HepG2 (cell line): Measurements from ENCODE around the gene ZMIZ1. TPM values are rescaled to one million over a fixed set of nuclear protein-coding genes. Genes with fewer than 3 reads are reported as not detected.

Experiments used
- ATAC-seq: fragments of 200-7000 bp; cut with Tn5 transposase; 3 replicates; pipeline ENCODE4 v1.9.1; 2020; ENCODE audit warnings: mild to moderate bottlenecking, moderate library complexity
- BruUV-seq: library from RNA; stranded (reverse); fragments of 400-500 nt; replicated peaks from 2 replicates; lab custom pipeline; 2021; lab: Mats Ljungman, UMichigan
- CTCF ChIA-PET: fragments of 300-600 bp; formaldehyde crosslinking; extraction: SDS; loops from one replicate; lab custom pipeline; 2021; ENCODE audit warnings: low total read pairs, inconsistent platforms, low intra/inter-chr PET ratio; lab: Yijun Ruan, JAX
- POLR2A ChIA-PET: fragments of 350-600 bp; sonication (Branson Sonifier 250); formaldehyde crosslinking; loops from one replicate; lab custom pipeline; 2020; ENCODE audit warnings: antibody characterized with exemption, inconsistent platforms; lab: Yijun Ruan, JAX
- DNase-seq: peaks from one replicate; pipeline ENCODE4 v3.0.0-alpha.2; 2015; ENCODE audit warnings: low spot score
- FAIRE-seq: peaks from 3 replicates; lab custom pipeline; 2011; peaks lifted over from hg19 to GRCh38; lab: Jason Lieb, UNC
- H2AFZ ChIP-seq: one replicate; pipeline ENCODE4 v1.6.1; 2011; ENCODE audit warnings: low read length, inconsistent platforms
- H3K27ac ChIP-seq: fragments of 300-600 bp; 3 replicates; pipeline ENCODE4 v1.8.0; 2011; ENCODE audit warnings: mixed run types, mild to moderate bottlenecking, mixed read lengths, low read length, inconsistent platforms; ENCODE audit not compliant: insufficient read depth; ENCODE audit errors: extremely low read length
- H3K27me3 ChIP-seq, 2 experiments: fragments of 200-600 bp in 1 of 2; 2 replicates in 1 of 2; 3 replicates in 1 of 2; pipeline versions ENCODE4 v1.6.0 to v1.8.0; 2011; ENCODE audit warnings: low read length in 2 of 2, mild to moderate bottlenecking in 2 of 2, moderate library complexity in 2 of 2, inconsistent platforms in 1 of 2; ENCODE audit not compliant: insufficient read depth in 2 of 2, control insufficient read depth in 1 of 2
- H3K36me3 ChIP-seq, 2 experiments: fragments of 200-600 bp in 1 of 2; replicated peaks in 1 of 2; 2 replicates in 1 of 2; 3 replicates in 1 of 2; pipeline versions ENCODE4 v1.5.1 to v1.8.0; 2011; ENCODE audit warnings: low read length in 2 of 2, inconsistent platforms in 1 of 2; ENCODE audit not compliant: insufficient read depth in 2 of 2, control insufficient read depth in 1 of 2
- H3K4me1 ChIP-seq: 2 replicates; pipeline ENCODE4 v1.5.1; 2012; ENCODE audit warnings: low read length, inconsistent platforms; ENCODE audit not compliant: insufficient read depth
- H3K4me2 ChIP-seq: 2 replicates; pipeline ENCODE4 v1.6.0; 2011; ENCODE audit warnings: low read depth, low read length, inconsistent platforms
- H3K4me3 ChIP-seq, 3 experiments: fragments of 200-600 bp in 1 of 3; sonication (generic), shearing (Covaris generic) in 1 of 3; replicated peaks in 1 of 3; 2 replicates each; pipeline ENCODE4 v1.5.1; 2011 to 2016; ENCODE audit warnings: low read length in 3 of 3, inconsistent platforms in 2 of 3, low read depth in 2 of 3, mild to moderate bottlenecking in 2 of 3, control low read depth in 1 of 3, mixed read lengths in 1 of 3; ENCODE audit not compliant: insufficient read depth in 1 of 3
- H3K79me2 ChIP-seq: one replicate; pipeline ENCODE4 v1.6.1; 2011; ENCODE audit warnings: low read length, inconsistent platforms; ENCODE audit not compliant: insufficient read depth
- H3K9ac ChIP-seq: 2 replicates; pipeline ENCODE4 v1.6.0; 2011; ENCODE audit warnings: mild to moderate bottlenecking, low read depth, low read length, inconsistent platforms; ENCODE audit not compliant: insufficient read depth
- H3K9me3 ChIP-seq: 2 replicates; pipeline ENCODE4 v1.5.1; 2012; ENCODE audit warnings: mild to moderate bottlenecking, low read length
- H4K20me1 ChIP-seq: 2 replicates; pipeline ENCODE4 v1.6.0; 2011; ENCODE audit warnings: inconsistent platforms, mild to moderate bottlenecking, low read length, moderate library complexity; ENCODE audit not compliant: insufficient read depth
- ARNT2 ChIP-seq: sonication (generic); formaldehyde crosslinking; IDR thresholded peaks from 2 replicates; pipeline ENCODE4 v1.8.0; 2022; ENCODE audit warnings: mild to moderate bottlenecking, low read depth, missing genetic modification reagents, moderate library complexity
- ETV5 ChIP-seq: IDR thresholded peaks from 2 replicates; pipeline ENCODE4 v1.6.1; 2018; ENCODE audit warnings: missing biosample characterization, missing genetic modification reagents, inconsistent platforms, borderline replicate concordance
- HOXA3 ChIP-seq: sonication (generic); formaldehyde crosslinking; IDR thresholded peaks from 2 replicates; pipeline ENCODE4 v1.5.0; 2020; ENCODE audit warnings: missing genetic modification reagents
- PPARG ChIP-seq: conservative IDR thresholded peaks from 2 replicates; pipeline ENCODE4 v1.6.1; 2016; ENCODE audit warnings: missing biosample characterization, missing genetic modification reagents
- RBM22 ChIP-seq: fragments of 200-400 bp; formaldehyde crosslinking; optimal IDR thresholded peaks from 2 replicates; pipeline ENCODE3; 2017; ENCODE audit warnings: mild to moderate bottlenecking, low read length, moderate library complexity
- SAP130 ChIP-seq: IDR thresholded peaks from 2 replicates; pipeline ENCODE4 v1.6.1; 2016; ENCODE audit warnings: low read depth
- SATB2 ChIP-seq: sonication (generic); formaldehyde crosslinking; IDR thresholded peaks from 2 replicates; pipeline ENCODE4 v1.5.0; 2020; ENCODE audit warnings: missing genetic modification reagents
- TRIM24 ChIP-seq: sonication (generic); formaldehyde crosslinking; IDR thresholded peaks from 2 replicates; pipeline ENCODE4 v1.8.0; 2022; ENCODE audit warnings: mild to moderate bottlenecking, missing genetic modification reagents
- U2AF1 ChIP-seq: fragments of 200-400 bp; formaldehyde crosslinking; optimal IDR thresholded peaks from 2 replicates; pipeline ENCODE3; 2017; ENCODE audit warnings: mild to moderate bottlenecking, low read depth, low read length
- ZMYM3 ChIP-seq: sonication (generic); formaldehyde crosslinking; IDR thresholded peaks from 2 replicates; pipeline ENCODE4 v1.5.1; 2020; ENCODE audit warnings: mild to moderate bottlenecking, missing genetic modification reagents
- ZNF484 ChIP-seq: sonication (generic); formaldehyde crosslinking; IDR thresholded peaks from 2 replicates; pipeline ENCODE4 v1.5.1; 2020; ENCODE audit warnings: mild to moderate bottlenecking, low read depth, missing genetic modification reagents, borderline replicate concordance
- ZNF556 ChIP-seq: sonication (generic); formaldehyde crosslinking; IDR thresholded peaks from 2 replicates; pipeline ENCODE4 v1.4.0; 2020; ENCODE audit warnings: mild to moderate bottlenecking, missing genetic modification reagents, borderline replicate concordance
- ZNF7 ChIP-seq: IDR thresholded peaks from 2 replicates; pipeline ENCODE4 v1.6.1; 2016; ENCODE audit warnings: missing biosample characterization, missing genetic modification reagents
- WGBS: methylation state at CpG from one replicate; pipeline ENCODE4 v1.1.6; 2017; ENCODE audit warnings: low lambda C conversion rate; 5-methylcytosine and 5-hydroxymethylcytosine counted together
- in situ Hi-C: cut with HindIII; loops from 2 replicates; pipeline ENCODE4 v1.10.0; 2017; ENCODE audit warnings: low pct_unique_long_range_greater_than_20kb; ENCODE audit not compliant: extremely low pct_ligation_motif_present
- intact Hi-C: fragments of 100-400 bp; cut with micrococcal nuclease; formaldehyde crosslinking; loops from one replicate; pipeline ENCODE4 v1.10.0; 2022; ENCODE audit not compliant: unreplicated experiment
- polyA plus RNA-seq, 8 experiments: library from polyadenylated mRNA; depleted of rRNA in 3 of 8; stranded (reverse) in 7 of 8; unstranded in 1 of 8; fragments of >200 nt; fragmentation: Illumina TruSeq in 4 of 8; extraction: Trizol in 4 of 8; gene quantifications; 2 replicates each; pipeline versions ENCODE4 v1.2.1 to v1.2.3, GENCODE V29; 2011 to 2016; ENCODE audit warnings: low read depth in 4 of 8, missing spikeins in 1 of 8, mixed read lengths in 1 of 8; ENCODE audit not compliant: insufficient read depth in 1 of 8
- total RNA-seq, 5 experiments: library from RNA; depleted of rRNA; stranded (reverse); fragments of >200 nt; fragmentation: Illumina TruSeq; extraction: Trizol; gene quantifications; 2 replicates each; pipeline ENCODE4 v1.2.3, GENCODE V29; 2016; ENCODE audit warnings: low read depth in 1 of 5
- TF ChIP-seq, protein P1 (sequence below): sonication (generic); formaldehyde crosslinking; IDR thresholded peaks from 2 replicates; pipeline ENCODE4 v1.9.0; 2021; ENCODE audit warnings: missing genetic modification reagents, borderline replicate concordance

ZMIZ1 gene
- total and polyA plus RNA-seq, 2 of the 13 experiments (the other 11 are each of a cell fraction or from before 2014, with no cell fraction given), result 5.3 to 10.2 TPM

DNA sequence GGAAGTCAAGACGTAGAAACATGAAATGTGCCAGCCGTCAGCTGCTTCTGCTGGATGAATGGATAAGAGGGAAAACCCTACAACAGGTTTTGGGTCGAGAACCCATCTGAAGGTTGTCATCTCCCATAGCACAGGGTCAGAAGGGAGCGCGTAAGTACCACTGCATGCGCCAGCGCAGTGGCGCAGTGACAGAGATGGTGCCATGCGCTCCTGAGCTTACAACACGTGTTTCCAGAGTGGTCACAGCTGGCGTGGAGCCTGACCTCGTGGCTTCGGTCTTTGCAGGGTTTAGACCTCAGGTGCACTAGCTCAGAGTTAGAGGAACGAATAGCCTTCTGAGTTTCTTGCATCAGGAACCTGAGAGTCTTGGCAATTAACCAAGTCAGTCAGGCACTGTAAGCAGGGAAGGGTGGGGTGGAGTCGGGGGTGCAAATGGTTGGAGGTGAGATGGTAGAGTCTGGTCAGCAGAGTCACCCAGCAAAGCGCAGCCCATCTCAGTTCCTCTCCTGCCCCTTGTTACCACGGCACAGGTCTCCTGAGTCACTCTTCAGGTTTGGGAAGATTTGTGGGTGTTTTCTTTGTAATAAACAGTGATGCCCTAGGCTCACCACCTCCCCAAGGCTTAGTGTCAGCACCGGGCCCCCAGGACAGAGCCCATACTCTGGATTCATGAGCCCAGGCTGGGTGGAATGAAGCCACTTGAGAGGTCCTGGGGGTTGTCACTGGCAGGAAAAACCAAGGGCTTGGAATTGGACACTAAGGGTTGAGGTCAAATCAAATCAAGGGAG is 194.4 kb downstream of the ZMIZ1 start:
- BruUV-seq, result no TSS peak
- no peak for ATAC-seq
- TF ChIP-seq RBM22 (peak; percentile 48), ZNF484 (CRISPR knock-in tag) (no peak)
- TF ChIP-seq, all 625 proteins: peak for 1
- Histone ChIP-seq H3K9ac (no peak overlapping the region), H2AFZ (no peak overlapping the region), H3K27ac (no peak overlapping the region), H3K9me3 (no peaks in the 10 kb centered on the region), H3K27me3 (no peaks in the 10 kb centered on the region), H3K4me2 (no peak overlapping the region), H4K20me1 (peaks cover 46% of the 10 kb centered on the region; the same call in 1 of the 2 replicates), H3K79me2 (no peaks in the 10 kb centered on the region), H3K4me1 (peaks cover 26% of the 10 kb centered on the region), H3K36me3 (peaks cover 31 to 64% of the 10 kb centered on the region in 2 experiments), H3K4me3 (no peak overlapping the region)
- FAIRE-seq (no peak), DNase-seq (no peak)
- in situ Hi-C loops (no loop called here), intact Hi-C loops (no loop called here)
- WGBS, result 91% methylated on average over 17 of the region's 18 CpGs
- POLR2A ChIA-PET, result no interaction called here
- CTCF ChIA-PET, result no interaction called here

DNA sequence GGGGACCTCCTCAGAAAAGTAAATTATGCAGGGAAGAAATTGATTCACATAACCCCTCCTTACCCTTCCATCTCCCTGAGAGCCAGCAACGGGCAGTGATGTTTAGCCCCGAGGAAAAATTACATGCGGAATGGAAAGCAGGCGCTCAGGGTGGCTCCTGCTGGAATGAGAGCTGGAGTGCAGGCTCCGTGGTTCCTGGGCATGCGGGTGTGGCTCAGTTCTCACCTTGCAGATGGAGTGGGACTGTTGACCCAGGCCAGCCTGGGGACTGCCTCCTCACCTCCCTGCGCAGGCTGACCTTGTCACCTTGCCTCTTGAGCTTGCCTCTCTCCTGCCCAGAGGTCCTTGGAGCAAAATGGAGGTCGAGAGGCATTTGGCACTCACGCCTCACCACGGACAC is 195.2 kb downstream of the ZMIZ1 start:
- no peak for ATAC-seq
- BruUV-seq, result no TSS peak
- Histone ChIP-seq H3K9me3 (no peaks in the 10 kb centered on the region), H3K36me3 (peaks cover 31 to 65% of the 10 kb centered on the region in 2 experiments), H3K4me3 (no peak overlapping the region), H3K9ac (no peak overlapping the region), H3K27ac (no peak overlapping the region), H3K27me3 (no peaks in the 10 kb centered on the region), H3K4me2 (no peak overlapping the region), H3K79me2 (no peaks in the 10 kb centered on the region), H4K20me1 (peaks cover 52% of the 10 kb centered on the region; the same call in 1 of the 2 replicates), H2AFZ (no peak overlapping the region), H3K4me1 (peaks cover 26% of the 10 kb centered on the region)
- in situ Hi-C loops, result no loop called here
- intact Hi-C loops, result no loop called here
- CTCF ChIA-PET, result no interaction called here
- DNase-seq, result no peak
- TF ChIP-seq ARNT2 (CRISPR knock-in tag), result no peak
- TF ChIP-seq PPARG (CRISPR knock-in tag), result no peak
- TF ChIP-seq ZNF556 (CRISPR knock-in tag), result no peak
- no peak for TF ChIP-seq U2AF1
- TF ChIP-seq ZMYM3 (CRISPR knock-in tag), result no peak
- TF ChIP-seq ZNF7 (CRISPR knock-in tag), result no peak
- no peak for TF ChIP-seq SATB2 (CRISPR knock-in tag)
- TF ChIP-seq, protein P1, sequence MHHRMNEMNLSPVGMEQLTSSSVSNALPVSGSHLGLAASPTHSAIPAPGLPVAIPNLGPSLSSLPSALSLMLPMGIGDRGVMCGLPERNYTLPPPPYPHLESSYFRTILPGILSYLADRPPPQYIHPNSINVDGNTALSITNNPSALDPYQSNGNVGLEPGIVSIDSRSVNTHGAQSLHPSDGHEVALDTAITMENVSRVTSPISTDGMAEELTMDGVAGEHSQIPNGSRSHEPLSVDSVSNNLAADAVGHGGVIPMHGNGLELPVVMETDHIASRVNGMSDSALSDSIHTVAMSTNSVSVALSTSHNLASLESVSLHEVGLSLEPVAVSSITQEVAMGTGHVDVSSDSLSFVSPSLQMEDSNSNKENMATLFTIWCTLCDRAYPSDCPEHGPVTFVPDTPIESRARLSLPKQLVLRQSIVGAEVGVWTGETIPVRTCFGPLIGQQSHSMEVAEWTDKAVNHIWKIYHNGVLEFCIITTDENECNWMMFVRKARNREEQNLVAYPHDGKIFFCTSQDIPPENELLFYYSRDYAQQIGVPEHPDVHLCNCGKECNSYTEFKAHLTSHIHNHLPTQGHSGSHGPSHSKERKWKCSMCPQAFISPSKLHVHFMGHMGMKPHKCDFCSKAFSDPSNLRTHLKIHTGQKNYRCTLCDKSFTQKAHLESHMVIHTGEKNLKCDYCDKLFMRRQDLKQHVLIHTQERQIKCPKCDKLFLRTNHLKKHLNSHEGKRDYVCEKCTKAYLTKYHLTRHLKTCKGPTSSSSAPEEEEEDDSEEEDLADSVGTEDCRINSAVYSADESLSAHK, result no peak
- TF ChIP-seq HOXA3, result no peak
- TF ChIP-seq ETV5 (CRISPR knock-in tag), result no peak
- TF ChIP-seq SAP130 (CRISPR knock-in tag), result no peak
- no peak for TF ChIP-seq TRIM24
- POLR2A ChIA-PET, result no interaction called here
- 100% methylated on average over 4 of the region's 10 CpGs for WGBS
- no peak for FAIRE-seq
